HG03558 (cell line): ENCODE results near the gene PLAAT3.
"Not testable (repeated sequence)": the region's sequence is repeated elsewhere in the genome, so short reads cannot be mapped to it uniquely, and the experiment has no call there.

Experiments
- ATAC-seq: cut with Tn5 transposase; IDR thresholded peaks from one replicate; pipeline ENCODE4 v1.9.1; 2021; ENCODE audit warnings: moderate number of reproducible peaks; ENCODE audit not compliant: unreplicated experiment; ENCODE audit errors: extremely low read depth

The PLAAT3 gene

GRCh38 chr11:63609971-63610580 is 4.2 kb downstream of the PLAAT3 start:
- ATAC-seq = no peak

DNA sequence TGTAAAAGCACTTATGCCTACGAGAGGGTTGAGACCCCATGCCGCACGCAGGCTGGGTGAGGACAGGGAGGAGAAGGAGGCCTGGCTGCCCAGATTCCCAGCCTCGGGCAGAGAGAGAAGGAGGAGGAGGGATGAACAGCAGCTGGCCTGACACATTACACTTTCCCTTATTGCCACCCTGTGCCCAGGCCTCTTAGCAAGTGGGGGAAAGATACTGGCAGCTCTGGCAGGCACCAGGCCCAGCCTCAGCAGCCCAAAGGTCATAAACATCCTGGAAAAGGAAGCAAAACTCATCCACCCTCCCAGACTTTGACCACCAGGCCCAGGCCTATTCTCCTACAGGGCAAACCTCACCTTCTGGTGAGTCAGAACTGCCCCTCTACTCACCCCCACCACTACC is 4.7 kb downstream of the PLAAT3 start:
- no peak for ATAC-seq

- no peak for ATAC-seq
These were observed 5.6 kb downstream of the PLAAT3 start for GRCh38 chr11:63608353-63609345.

GRCh38 chr11:63603180-63603518 is 11.1 kb downstream of the PLAAT3 start:
- ATAC-seq = no peak

GRCh38 chr11:63602290-63603179 is 11.7 kb downstream of the PLAAT3 start:
- ATAC-seq = not testable (repeated sequence)

- no peak for ATAC-seq
These were observed 14.8 kb downstream of the PLAAT3 start for GRCh38 chr11:63599211-63600122.

- ATAC-seq = no peak
These were observed 15.7 kb downstream of the PLAAT3 start for GRCh38 chr11:63598556-63598955.

GRCh38 chr11:63595296-63595695 is 18.9 kb downstream of the PLAAT3 start:
- no peak for ATAC-seq

GRCh38 chr11:63592975-63593395 is 21.2 kb downstream of the PLAAT3 start:
- no peak for ATAC-seq

DNA sequence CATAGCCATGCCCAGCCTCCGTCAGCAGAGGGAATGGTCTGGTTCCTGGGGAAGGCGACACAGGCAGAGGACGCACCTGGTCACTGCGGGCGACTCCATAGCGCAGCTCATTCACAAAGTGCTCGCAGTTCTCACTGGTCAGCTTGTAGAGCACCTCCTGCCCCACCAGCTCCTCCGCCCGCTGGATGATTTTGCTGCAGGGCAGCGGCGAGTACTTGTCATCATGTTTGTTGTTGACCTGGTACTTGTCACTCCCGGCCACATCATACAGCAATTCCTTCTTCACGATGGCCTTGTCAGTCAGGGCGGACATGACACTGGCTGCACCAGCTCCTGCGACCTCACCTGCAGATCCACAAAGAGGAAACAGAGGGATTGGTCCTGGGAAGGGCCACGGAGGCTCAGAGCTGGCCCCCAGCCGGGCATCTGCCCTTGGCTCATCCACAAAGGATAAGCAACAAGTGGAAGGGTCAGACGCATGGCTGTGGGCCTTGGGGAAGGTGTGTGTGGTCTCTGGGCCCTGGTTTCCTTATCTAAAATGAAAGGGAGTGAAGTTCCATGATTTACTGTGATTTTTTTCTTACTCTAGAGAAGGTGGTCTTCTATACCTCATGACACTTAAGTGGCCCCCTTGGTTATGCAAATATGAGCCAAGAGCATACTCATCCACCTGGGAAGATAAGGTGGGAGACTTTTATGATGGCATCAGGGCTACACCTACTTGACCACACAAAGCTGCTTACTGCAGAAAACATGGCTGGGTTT is 24.0 kb downstream of the PLAAT3 start:
- ATAC-seq = no peak

- ATAC-seq = no peak
These were observed 25.2 kb downstream of the PLAAT3 start for GRCh38 chr11:63589000-63589399.

DNA sequence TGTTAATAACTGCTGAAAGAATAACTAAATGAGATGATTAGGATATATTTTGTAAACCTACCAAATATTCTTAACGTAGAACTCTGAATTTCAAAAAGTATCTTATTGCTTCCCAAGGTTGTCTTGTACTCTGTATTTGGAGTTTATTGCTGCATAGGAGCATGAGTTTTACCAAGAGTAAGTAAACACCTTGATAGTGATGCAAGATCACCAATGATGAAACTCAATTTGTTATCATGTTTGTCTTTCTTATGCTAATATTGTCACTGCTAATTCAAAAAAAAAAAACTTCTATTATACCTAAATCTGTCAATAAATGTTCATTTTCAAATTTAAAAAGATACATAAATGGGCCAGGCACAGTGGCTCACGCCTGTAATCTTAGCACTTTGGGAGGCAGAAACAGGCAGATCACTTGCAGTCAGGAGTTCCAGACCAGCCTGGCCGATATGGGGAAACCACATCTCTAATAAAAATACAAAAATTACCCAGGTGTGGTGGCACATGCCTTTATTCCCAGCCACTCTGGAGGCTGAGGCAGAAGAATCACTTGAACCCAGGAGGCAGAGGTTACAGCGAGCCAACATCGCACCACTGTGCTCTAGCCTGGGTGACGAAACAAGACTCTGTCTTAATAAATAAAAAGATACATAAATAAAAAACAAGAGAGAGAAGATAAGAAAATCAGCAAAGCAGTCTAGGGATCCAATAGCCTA is 27.6 kb downstream of the PLAAT3 start:
- no peak for ATAC-seq

- no peak for ATAC-seq
These were observed 30.9 kb downstream of the PLAAT3 start for GRCh38 chr11:63583357-63583677.

GRCh38 chr11:63581224-63581623 is 33.0 kb downstream of the PLAAT3 start:
- not testable (repeated sequence) for ATAC-seq

DNA sequence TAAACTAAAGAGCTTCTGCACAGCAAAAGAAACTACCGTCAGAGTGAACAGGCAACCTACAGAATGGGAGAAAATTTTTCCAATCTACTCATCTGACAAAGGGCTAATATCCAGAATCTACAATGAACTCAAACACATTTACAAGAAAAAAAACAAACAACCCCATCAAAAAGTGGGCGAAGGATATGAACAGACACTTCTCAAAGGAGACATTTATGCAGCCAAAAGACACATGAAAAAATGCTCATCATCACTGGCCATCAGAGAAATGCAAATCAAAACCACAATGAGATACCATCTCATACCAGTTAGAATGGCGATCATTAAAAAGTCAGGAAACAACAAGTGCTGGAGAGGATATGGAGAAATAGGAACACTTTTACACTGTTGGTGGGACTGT is 35.4 kb downstream of the PLAAT3 start:
- ATAC-seq = not testable (repeated sequence)

DNA sequence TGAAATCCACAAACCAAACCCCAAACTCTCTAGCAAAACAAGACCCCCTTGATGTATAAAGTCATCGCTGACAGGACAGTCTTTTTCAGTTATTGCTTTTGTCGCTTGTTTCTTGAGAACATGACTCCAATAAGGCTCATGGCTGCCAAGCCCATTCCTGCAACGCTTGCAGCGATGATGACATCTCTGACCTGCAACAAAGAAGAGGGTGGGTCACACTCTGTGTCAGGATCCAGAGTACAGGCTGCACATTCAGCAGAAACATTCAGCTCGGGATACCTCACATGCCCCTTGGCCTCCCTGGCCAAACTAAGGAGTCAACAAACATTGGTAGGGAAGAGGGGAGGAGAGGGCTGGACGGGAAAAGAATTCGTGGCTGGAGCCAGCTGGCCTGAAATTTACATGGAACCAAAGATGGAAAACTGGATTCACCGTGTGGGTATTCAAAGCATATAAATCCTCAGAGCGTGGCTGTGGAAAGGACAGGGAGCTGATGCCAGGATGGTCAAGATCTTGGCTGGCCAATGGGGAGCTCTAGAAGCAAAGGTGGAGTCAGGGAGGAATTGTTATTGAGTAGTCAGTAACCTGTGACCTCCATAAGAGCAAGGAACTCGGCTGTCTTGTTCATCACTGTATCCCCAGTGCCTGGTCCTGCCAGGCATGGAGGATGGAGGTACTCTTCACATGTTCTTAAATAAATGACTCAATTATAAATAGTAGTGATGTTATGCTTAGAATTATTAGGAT is 39.2 kb downstream of the PLAAT3 start:
- no peak for ATAC-seq
